DND-41 (cell line): ENCODE data around the gene DOCK4.
"Not testable (repeated sequence)": the region's sequence is repeated elsewhere in the genome, so short reads cannot be mapped to it uniquely, and the experiment has no call there.

Experiments
- EZH2 ChIP-seq: IDR thresholded peaks from 3 replicates; pipeline ENCODE4 v1.6.1; 2012; ENCODE audit warnings: borderline replicate concordance, low read depth, mild to moderate bottlenecking, moderate library complexity, low read length, inconsistent platforms; ENCODE audit not compliant: severe bottlenecking
- TF ChIP-seq, protein P1 (sequence below): IDR thresholded peaks from 2 replicates; pipeline ENCODE4 v1.5.1; 2012; ENCODE audit warnings: borderline replicate concordance, low read length, moderate library complexity, mild to moderate bottlenecking; ENCODE audit not compliant: poor library complexity, severe bottlenecking; ENCODE audit errors: extremely low read depth

DNA sequence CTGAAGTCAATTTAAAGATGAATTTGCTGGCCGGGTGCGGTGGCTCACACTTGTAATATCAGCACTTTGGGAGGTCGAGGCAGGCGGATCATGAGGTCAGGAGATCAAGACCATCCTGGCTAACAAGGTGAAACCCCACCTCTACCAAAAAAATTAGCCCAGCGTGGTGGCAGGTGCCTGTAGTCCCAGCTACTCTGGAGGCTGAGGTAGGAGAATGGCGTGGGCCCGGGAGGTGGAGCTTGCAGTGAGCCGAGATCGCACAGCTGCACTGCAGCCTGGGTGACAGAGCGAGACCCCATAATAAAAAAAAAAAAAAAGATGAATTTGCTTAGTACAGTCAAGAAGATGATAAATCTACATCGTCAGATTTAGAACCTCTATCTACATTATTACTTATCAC is 288.8 kb downstream of the DOCK4 start:
- TF ChIP-seq, protein P1, sequence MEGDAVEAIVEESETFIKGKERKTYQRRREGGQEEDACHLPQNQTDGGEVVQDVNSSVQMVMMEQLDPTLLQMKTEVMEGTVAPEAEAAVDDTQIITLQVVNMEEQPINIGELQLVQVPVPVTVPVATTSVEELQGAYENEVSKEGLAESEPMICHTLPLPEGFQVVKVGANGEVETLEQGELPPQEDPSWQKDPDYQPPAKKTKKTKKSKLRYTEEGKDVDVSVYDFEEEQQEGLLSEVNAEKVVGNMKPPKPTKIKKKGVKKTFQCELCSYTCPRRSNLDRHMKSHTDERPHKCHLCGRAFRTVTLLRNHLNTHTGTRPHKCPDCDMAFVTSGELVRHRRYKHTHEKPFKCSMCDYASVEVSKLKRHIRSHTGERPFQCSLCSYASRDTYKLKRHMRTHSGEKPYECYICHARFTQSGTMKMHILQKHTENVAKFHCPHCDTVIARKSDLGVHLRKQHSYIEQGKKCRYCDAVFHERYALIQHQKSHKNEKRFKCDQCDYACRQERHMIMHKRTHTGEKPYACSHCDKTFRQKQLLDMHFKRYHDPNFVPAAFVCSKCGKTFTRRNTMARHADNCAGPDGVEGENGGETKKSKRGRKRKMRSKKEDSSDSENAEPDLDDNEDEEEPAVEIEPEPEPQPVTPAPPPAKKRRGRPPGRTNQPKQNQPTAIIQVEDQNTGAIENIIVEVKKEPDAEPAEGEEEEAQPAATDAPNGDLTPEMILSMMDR: not testable (repeated sequence)
- not testable (repeated sequence) for TF ChIP-seq EZH2
